HG03571 (cell line): Measurements from ENCODE around the gene SCN2B.

Source experiments
- ATAC-seq: cut with Tn5 transposase; IDR thresholded peaks from one replicate; pipeline ENCODE4 v1.9.1; 2021; ENCODE audit not compliant: unreplicated experiment

Gene SCN2B

DNA sequence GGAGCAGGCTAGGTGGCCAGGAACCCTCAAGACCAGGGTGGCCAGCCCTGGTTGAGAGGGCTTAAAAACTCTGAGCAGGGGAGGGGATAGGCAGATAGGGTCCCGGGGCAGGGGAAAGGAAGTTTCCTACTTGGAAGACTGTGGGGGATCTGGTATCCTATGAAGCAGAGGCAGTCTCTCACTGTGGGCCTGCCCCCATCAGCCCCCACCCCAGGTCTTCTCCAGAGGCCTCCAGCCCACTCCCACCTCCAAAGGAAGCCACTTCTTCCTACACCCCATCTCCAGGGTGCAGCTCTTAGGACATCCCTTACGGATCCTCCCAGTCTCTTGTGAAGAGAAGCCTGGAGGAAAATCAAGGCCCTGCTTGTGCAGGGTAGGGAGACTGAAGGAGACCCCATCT is 40.1 kb downstream of the SCN2B start:
- ATAC-seq, result no peak

GRCh38 chr11:118135796-118136165 is 40.7 kb downstream of the SCN2B start:
- no peak for ATAC-seq

DNA sequence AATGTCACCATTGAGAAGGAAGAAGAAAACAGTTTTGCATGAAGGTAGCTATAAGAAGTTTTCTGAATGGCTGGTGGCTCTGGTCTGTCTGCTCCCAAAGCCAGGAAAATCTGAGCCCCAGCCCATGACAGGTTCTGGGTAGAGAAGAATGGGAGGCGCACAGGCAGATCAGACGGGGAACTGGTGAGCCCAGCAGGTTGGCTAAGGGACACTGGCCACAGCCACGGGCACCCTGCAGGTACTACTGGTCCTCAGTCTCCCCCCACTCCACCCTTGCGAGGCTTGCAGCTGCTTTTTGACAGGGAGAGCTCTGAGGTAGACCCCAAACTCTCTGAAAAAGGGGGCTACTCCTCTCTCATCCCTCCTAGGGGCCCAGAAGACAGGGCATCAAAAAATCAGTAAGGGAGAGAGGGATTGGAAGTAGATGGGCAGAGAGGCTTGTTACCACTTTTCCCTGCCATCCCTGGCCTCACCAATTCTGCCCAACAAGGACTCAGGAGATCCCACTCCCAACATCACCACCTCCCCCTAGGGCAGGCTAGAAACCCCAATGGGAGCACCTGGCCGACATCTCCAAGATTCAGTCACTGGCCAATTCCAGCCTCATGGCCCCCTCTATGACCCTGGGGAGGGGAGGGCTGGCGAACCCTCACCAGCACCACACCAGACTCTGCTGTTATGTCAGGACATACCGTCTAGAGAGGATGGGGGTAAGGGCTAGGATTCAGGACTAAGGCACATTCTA is 41.2 kb downstream of the SCN2B start:
- ATAC-seq, result no peak

DNA sequence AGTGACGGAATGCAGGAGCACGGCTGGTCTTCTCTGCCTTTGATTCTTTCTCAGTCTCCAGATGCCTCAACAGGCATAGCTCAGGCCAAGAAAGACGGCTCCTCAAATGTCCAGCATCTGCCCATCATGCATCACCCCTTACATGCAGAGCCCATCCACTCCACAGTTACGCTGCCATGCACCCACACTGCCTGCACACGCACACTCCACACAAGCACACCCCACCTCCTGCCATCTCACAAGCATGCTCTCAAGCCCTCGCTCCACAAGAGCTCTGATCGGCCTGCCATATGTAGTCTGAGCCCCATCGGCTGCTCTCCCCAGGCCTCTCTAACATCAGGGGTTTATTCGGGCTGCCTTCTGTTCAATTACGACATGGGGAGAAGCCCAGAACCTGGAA is 42.6 kb downstream of the SCN2B start:
- no peak for ATAC-seq

DNA sequence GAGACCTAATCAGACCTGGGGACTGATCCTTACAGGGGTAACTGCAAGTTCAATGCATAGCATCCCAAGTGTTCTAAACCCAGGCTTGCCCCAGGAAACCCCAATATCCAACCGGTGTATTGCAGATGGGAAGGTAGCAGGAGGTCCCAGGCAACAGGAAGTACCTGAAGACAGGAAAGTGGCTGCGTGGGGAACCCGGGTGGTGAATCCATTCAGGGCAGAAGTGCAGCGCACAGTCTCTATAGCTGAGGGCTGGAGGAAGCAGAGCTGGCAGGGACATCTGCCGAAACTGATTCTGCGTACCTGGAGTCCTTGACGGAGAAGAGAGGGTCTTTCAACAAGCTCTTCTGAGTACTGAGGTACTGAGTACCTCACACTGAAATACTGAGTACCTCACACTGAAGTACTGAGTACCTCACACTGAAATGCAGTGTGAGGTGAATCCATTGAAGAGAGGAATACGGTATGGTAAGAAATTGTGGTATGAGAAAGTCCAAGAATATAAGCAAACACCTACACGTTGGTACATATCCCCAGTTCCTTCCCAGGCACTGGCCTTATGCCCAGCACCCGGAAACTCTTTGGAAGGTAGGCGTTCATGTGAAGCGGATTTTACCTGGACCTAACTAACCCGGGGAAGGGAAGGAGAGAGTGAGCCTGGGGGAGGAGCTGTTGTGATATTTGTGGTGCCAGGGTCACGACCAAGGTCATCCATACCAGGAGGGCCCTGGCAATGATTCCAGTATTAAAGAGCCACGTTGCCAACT is 43.9 kb downstream of the SCN2B start:
- ATAC-seq, result no peak

DNA sequence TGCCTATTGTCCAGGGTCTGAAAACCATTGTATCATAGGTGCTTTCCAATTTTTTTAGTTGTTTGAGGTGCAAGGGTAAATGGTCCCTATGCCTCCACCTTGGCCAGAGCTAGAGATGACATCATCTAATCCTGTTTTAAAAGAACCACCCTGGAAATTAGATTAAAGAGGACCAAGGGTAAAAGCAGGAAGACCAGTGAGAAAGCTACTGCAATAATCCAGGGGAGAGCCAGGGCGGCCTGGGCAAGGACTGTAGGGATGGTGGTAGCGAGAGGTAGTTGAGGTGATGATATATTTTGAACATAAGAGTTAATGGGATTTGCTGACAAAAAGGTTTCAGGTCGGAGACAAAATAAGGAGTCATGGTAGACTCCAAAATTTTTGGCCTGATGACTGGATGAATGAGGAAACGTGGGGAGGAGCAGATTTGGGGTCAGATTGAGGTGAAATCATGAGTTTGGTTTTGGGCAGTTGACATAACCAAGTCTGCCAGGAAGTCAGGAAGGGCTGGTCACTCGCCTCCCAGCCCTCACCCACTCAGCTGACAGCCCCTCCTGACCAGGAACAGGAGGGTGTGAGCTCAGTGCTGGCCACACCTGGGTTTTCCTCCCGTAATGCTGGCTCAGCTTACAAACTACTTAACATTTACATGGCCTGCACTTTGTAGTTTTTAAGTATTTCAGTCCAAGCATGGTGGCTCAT is 46.8 kb downstream of the SCN2B start:
- no peak for ATAC-seq

GRCh38 chr11:118128721-118129470 is 47.5 kb downstream of the SCN2B start:
- ATAC-seq, result no peak

GRCh38 chr11:118128310-118128709 is 48.1 kb downstream of the SCN2B start:
- ATAC-seq, result no peak

- ATAC-seq, result no peak
These were observed 50.2 kb downstream of the SCN2B start for GRCh38 chr11:118126082-118126838.

GRCh38 chr11:118124929-118125535 is 51.4 kb downstream of the SCN2B start:
- no peak for ATAC-seq

DNA sequence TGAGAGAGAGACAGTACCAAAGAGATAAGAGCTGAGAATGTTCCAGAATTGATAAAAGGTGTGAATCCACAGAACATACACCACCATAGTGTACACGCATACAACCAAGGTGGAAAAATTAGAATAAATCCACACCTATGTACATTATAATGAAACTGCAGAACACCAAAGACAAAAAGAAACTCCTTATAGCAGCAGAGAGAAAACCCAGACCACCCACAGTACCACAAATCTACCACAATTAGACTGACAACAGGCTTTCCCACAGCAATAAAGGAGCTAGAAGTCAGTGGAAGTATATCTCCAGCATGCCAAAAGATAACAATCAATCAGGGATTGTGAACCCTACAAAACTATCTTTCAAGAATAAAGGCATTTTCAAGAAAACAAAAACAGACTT is 55.6 kb downstream of the SCN2B start:
- ATAC-seq, result no peak

- ATAC-seq, result no peak
These were observed 58.4 kb downstream of the SCN2B start for GRCh38 chr11:118117790-118118601.

- no peak for ATAC-seq
These were observed 61.4 kb downstream of the SCN2B start for GRCh38 chr11:118115048-118115447.

DNA sequence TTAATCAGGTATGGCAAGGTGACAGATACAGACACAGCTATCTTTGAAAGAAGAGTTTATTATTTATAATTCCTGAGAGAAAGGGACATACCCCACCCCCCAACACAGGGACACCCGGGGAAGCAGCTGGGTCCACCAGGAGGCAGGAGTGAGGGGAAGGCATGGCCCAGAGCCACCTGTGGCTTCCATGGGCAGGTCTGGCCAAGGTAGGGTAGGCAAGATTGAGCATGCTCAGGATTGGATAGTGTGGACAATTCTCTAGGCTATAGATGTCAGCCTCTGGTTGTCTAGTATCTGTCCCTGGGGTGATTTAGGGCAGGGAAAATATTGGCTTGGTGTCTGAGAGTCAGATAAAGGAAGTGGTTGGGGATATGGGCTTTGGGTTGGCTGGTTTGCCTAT is 62.2 kb downstream of the SCN2B start:
- ATAC-seq, result no peak

DNA sequence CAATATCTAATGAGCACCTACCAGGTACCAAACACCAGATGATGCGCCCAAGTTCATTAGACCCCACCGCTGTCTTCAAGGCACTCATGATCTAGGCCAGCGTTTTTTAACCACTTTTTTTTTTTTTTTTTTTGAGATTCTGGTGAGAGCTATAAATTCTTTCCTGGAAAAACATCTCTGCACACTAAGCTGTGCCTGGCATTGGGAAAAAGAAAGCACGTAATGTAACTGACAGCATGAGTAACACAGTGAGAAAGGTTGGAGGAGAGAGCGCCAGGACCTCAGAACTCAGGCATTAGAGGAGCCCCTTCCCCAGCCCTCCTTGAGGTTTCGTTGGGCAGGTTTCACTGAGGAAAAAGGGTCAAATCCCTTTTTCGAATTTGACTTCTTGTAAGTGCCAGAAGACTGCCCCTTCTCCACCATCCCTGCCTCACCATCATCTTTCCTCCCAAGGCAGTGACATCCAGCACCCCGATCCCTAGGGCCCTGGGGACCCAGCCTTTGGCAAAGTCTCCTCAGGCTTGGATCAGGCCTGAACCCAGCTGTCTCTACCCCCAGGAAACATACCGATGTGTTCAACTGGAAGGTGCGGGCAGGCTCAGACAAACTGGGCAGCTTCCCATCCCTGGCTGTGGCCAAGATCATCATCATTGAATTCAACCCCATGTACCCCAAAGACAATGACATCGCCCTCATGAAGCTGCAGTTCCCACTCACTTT is 63.6 kb downstream of the SCN2B start:
- no peak for ATAC-seq
